GM21447 (cell line): Measurements from ENCODE around the gene SCN4A.
A peak's percentile ranks its signal among the peaks of the same experiment; 100 is the strongest.
"Not testable (repeated sequence)": the region's sequence is repeated elsewhere in the genome, so short reads cannot be mapped to it uniquely, and the experiment has no call there.

Experiments
- ATAC-seq: cut with Tn5 transposase; IDR thresholded peaks from one replicate; pipeline ENCODE4 v1.9.1; 2021; ENCODE audit not compliant: unreplicated experiment

The SCN4A gene

GRCh38 chr17:63972796-63973195 is at the start of gene SCN4A:
TSS of gene SCN4A (minus strand) at chr17:63972918. CDS start at chr17:63972841, 77 bp downstream.
- ATAC-seq: no peak

GRCh38 chr17:64020056-64020766 is 47.5 kb upstream of the SCN4A start, which contains the start of gene ICAM2:
TSS of gene ICAM2 (minus strand) at chr17:64020633. CDS start at chr17:64006691, 13,942 bp downstream.
- ATAC-seq: peak; percentile 62

GRCh38 chr17:64019551-64019961 is 46.8 kb upstream of the SCN4A start:
- peak; percentile 10 for ATAC-seq

DNA sequence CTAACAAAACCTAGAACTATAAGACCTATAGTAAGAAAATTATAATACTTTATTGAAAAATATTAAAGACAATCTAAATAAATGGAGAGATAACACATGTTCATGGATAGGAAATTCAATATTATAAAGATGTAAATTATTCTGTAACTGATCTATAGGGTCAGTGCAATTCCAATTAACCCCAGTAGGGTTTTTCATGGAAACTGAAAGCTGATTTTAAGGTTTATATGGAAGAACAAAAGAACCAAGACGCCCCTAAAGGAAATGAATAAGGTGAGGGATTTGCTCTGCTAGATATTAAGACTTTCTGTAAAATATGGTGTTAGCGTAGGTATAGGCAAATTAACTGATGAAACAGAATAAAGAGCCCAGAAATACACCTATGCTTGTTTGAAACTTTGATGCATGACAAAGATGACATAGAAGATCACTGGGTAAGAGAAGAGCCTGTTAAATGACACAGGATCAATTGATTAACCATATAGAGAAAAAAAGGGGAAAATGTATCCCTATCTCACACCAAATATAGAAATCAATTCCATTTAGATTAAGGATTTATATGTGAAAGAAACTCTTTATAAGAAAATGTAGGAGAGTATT is 44.8 kb upstream of the SCN4A start:
- ATAC-seq: no peak

DNA sequence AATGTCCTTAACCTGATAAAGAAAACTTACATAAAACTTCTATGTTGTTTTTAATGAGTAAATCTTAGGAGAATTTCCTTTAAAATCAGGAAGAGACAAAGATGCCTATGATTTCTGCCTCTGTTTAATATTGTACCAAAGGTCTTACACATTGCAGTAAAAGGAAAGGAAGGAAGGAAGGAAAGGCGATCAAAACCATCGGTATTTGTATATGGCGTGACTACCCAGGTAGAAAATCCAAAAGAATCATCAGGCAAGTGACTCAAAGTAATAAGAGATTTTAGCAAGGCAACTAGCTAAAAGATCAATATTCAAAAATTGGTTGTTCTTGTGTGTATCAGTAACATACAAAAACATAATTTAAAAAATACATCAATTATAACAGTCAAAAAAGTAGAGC is 44.3 kb upstream of the SCN4A start:
- ATAC-seq: no peak

- no peak for ATAC-seq
Observed at GRCh38 chr17:64016231-64016784, 43.6 kb upstream of the SCN4A start.

DNA sequence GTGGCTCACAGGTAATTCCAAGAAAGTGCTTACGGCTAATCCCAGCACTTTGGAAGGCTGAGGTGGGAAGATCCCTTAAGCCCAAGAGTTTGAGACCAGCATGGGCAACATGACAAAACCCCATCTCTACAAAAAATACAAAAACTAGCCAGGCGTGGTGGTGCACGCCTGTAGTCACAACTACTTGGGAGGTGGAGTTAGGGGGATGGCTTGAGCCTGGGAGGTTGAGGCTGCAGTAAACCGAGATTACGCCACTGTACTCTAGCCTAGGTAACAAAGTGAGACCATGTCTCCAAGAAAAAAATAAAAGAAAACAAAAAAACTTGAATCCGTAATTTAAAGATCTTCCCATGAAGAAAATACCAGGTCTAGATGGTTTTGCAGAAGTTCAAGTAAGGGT is 42.7 kb upstream of the SCN4A start:
- ATAC-seq: no peak

DNA sequence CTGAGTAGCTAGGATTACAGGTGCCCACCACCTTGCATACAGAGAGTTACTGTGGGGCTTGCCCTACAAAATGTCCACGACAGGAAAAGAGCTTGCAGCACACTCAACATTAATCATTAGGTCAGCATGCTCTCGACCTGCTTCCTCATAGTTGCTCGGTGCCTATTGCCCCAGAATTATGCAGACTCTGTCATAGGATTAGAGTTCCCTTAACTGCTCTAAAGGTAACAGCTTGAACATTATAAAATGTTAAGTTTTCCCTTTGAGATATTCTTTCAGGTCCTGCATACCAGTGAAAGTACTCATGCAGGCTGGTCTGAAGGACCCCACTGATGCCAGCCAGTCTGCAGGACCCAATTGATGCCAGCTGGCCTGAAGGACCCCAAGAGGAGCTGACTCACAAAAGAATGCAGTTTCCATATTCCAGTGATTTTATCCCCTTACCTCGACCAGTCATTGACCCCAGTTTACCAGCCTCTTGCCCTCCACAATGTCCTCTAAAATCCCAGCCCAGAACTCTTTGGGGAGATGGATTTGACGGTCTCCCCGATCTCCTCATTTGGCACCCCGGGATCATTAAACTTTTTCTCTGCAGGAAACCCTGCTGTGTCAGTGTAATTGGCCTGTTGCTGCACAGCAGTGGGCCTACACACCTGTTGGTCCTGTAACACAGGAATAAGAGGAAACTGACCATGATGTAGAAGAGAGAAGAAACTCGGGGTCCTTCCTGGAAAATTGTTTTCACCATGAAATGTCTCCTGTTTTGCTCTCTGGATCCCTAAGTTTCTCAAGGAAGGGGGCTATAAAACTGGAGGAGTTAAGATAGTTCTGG is 37.1 kb upstream of the SCN4A start:
- no peak for ATAC-seq

- ATAC-seq: no peak
Observed at GRCh38 chr17:64008830-64009229, 36.1 kb upstream of the SCN4A start.

DNA sequence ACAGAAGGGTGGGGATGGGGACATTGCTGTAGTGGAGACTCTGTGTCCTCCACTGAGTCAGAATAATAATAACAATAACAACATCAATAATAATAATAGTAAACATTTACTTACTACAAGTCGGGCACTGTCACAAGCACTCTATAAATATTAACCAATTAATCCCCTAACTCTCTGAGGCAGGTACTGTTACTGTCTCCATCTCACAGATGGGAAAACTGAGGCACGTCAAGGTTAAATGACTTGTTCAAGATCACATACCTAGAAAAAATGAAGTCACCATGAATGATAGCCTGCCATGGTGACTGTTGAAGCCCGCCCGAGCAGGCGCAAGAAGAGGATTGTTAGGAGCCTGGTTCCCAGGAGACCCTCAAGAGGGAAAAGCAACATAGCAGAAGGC is 35.6 kb upstream of the SCN4A start:
- ATAC-seq: no peak

- ATAC-seq: no peak
Observed at GRCh38 chr17:64007838-64008282, 35.1 kb upstream of the SCN4A start.

DNA sequence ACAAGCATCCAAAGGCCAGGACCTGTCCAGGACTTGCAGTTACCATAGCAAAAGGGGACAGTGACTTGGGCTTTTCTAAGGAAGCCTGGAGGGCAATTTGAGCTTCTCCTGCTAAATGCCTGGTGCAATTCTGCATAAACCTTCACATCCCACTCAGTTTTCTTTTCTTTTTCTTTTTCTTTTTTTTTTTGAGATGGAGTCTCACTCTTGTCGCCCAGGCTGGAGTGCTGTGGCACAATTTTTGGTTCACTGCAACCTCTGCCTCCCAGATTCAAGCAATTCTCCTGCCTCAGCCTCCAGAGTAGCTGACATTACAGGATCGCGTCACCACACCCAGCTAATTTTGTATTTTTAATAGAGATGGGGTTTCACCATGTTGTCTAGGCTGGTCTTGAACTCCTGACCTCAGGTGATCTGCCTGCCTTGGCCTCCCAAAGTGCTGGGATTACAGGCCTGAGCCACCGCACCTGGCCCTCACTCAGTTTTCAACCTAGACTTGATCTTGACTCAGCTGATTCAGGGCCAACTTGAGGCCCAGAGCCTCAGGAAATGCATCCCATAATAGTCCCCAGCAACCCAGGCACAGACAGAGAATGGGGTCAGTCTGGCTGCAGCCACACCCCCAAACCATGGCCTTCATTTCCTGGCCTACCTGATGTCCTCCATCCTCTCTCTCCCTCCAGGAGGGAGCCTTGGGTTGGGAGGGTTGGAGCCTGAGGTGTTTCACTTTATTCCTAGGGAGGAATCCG is 34.5 kb upstream of the SCN4A start:
- not testable (repeated sequence) for ATAC-seq

GRCh38 chr17:64006361-64007088 is 33.8 kb upstream of the SCN4A start:
- ATAC-seq: no peak

DNA sequence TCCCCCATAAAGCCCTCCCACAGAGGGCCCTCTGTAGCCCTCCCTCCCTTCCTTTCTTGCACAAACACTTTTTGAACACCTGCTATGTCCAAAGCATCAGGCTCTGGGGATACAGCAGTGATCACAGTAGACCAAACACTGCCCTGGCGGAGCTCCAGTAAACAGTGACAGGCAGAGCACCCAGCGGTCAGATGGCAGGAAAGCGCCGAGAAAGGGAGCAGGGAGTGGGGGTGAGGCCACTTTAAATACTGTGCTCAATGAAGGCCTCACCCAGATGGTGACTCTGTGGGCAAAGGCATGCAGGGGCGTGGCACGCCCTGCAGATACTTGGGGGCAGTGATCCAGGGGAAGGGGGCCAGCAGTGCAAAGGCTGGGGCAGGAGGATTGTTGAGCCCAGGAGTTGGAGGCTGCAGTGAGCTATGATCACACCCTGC is 33.0 kb upstream of the SCN4A start:
- no peak for ATAC-seq

DNA sequence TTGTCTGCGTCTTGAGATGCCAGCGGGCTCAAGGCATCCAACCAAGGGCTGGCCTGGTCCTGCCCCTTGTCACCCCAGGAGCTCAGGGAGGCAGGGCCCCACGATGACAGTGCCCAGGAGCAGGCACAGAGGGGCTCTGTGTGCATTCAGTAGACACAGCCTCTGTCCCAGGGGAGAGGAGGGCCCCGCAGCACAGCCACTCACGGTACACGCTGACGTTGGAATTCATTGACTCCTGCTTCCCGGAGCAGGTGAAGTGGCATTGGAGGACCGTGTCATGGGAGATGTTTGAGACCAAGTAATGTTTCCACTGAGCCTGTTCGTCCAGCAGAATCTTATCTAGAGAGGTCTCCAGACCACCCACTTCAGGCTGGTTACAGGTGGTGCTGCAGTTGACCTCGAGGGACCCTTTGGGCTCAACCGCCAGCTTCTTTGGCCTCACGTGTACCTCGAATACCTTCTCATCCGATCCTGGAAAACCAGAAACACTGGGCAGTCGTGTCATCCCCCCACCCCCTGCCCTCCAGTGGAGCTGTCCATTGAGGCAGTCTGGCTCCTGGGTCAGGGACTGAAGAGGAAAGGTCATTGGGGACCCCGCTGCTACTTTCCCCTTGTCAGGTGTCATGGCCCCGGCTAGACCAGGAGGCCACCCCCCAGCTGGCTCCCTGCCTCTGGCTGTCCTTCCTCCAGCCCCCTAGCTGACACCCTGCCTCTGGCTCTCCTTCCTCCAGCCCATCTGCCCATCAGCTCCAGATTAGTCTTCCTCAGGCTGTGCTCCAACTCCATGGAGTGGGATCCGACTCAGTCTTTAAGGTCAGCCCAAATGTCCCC is 32.4 kb upstream of the SCN4A start:
- ATAC-seq: no peak

DNA sequence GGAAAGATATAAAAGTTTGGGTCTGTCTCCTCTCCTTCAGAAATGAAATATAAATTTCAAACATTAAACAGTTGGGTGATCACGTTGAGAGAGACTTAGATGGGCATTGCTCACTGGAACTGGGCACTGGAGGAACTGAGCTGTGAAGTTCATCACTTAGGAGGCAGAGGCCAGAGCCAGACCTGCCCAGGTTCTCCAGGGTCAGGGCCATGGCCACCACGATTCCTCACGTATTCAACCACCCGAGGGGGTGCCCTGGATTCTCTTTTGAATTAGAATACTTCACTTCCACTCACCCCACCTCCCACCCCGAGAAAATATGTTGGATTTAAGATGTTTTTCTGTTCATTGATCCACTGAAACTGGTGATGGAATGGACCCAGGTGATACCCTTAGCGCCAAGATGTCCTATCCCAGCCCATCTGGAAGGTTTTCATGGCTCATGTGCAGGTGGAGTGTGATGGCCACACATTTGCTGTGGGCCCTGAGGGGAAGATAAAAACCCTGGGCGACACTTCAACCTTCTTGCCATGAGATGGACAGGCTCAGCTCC is 31.6 kb upstream of the SCN4A start:
- ATAC-seq: no peak

DNA sequence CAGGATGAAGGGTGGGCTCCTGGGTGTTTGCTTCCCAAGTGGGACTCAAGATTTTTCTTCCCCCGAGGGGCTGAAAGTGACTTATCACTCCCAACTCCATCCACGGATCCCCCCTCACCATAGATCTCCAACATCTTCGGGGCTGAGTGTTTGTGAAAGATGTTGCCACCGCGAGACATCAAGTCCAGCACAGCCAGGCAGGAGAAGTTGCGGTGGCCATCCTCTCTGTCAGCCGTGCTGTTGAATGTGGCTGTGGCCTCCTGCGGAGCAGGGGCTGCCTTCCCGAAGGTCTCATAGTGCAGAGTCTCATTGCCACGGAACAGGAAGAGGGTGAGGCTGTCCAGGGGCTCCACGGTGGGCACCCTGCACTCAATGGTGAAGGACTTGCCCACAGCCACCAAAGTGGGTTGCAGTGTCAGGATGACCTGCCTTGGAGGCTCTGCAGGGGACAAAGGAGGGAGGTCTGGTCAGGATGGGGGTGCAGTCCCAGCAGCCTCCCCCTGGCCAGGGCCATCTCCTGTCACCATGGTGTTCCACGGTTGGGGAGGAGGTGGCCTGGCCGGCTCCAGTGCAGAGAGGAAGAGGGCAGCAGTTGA is 30.9 kb upstream of the SCN4A start:
- no peak for ATAC-seq
